DMS153 (cell line): Measurements from ENCODE around the gene GRIK4.
"Not testable (repeated sequence)": the region's sequence is repeated elsewhere in the genome, so short reads cannot be mapped to it uniquely, and the experiment has no call there.

Source experiments
- DNase-seq: peaks from one replicate; lab custom pipeline; 2025; lab: John Stamatoyannopoulos, UW

GRIK4 gene

DNA sequence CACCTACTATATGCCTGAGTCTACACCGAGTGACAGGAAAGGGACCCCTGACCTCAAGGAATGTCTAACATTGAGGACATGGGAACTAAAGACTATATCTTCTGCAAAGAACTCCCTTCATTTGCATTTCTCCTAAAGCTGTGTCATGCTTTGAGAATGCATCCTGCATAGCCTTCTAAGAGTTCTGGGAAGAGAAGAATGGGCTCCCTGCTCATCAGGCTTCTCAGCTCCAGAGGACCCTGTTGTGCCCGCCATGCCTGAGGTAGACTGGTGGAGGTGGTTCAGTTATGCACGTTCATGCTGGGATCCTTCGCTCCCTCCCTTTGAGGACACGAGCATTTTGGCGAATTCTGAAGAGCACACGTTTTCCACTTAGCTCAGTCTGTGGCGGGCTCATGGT lies 63.3 kb downstream of the GRIK4 start:
- no peak for DNase-seq

DNA sequence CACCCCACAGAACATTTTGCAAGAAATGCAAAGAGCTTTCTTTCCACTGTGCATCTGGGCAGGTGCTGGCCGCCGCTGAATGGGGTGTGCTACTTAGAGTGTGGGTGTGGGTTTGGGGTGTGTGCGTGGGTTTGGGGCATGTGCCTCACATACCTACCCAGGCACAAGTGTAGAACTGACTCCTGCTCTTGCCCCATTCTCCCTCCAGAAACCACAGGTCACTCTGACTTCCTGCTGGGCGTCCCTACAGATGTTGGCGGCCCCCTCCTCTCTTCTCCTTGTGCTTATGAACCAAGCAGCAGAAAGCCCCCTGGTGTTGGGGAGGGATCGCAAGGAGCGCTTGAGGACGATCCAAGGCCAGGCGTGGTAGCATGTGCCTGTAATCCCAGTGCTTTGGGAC lies 63.9 kb downstream of the GRIK4 start:
- DNase-seq: no peak

DNA sequence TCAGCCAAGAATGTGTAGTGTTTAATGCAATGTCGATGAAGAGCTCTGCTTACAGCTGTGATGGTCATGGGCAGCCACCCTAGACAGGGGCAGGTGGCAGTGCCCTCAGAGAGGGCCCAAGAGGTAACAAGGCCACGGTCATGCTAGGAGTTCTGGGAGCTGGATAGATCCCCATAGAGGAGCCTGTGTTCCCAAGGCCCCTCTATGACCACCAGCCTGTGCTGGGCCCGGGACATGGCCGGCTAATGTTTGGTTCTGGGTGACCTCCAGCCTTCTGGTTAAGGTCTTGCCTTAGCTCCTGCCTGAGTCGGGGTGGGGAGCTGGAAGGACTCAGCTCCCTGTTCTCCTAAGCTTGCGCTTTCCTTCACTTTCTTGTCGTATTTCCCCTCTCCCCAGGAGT lies 65.1 kb downstream of the GRIK4 start:
- no peak for DNase-seq

DNA sequence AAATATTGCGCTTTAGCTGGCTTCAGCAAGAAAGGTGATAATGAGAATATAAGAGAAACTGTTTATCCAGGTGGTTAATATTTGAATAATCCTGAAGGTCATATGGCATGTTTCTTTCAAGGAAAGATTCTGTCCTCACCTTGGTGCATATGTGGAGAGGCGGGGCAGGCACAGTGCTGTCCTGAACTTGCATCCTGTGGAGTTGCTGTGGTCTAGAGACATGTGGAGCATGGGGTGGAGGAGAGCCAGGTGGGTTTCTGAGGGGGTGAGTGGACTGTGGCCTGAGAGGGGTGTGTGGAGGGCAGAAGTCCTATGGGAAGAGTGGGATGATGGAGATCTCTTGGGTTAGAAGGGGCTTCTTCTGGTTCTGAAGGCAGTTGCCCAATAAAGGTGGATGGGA lies 65.5 kb downstream of the GRIK4 start:
- no peak for DNase-seq

DNA sequence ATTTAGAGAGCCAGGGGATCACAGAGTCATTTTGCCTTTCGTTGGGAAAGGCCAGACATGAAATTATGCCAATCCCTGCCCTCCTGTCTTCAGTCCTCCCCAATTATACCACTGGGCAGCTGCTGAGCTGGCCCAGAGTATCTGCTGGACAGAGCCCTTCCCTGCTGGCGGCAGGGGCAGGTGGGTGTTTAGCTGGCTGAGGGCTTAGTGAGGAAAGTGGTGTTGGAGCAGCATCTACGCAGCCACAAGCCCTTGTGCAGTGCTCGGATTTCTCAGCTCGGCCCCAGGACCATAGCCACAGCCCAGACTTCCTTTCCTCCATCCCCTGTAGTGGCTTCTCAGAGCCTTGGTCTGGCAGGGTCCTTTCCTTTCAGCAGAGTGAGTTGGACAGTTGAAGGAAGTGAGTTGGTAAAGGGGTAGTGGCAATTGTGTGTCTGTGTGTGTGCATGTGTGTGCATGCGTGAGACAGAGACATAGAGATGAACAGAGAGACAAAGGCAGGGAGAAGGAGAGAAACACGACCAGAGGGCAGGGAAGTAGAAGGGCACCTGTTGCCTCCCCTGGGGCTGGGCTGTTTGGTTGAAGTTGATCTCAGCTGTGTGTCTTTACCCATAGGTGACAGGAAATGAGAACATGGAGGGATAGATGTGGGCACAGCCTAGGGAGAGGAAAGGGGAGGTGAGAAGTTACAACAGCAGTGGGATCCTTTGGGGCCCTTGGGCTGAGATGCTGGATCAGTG lies 66.2 kb downstream of the GRIK4 start:
- DNase-seq: no peak

DNA sequence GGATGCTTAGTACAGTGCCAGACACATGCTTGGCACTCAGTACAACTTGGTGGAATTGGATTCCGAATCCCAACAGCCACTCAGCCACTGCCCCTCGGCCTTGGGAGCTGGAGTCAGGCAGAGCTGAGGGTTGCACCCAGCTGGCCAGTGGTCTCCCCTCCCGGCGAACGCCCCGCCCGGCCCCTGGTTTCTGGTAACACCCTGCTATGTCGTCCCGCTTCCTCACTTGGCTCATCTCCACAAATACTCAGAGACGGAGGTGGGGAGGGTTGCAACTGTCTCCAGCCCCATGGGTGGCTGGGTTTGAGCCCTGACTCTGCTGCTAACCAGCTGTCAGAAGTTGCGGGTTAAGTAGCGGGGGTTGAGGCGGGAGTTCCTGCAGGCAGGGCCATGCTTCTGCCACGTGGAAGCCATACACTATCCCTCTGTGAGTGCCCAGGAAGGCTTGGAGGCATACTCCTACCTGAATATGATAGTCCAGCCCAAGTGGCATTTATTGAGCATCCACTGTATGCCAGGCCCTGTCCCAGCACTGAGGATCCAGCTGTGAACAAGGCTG lies 67.1 kb downstream of the GRIK4 start:
- DNase-seq: no peak

DNA sequence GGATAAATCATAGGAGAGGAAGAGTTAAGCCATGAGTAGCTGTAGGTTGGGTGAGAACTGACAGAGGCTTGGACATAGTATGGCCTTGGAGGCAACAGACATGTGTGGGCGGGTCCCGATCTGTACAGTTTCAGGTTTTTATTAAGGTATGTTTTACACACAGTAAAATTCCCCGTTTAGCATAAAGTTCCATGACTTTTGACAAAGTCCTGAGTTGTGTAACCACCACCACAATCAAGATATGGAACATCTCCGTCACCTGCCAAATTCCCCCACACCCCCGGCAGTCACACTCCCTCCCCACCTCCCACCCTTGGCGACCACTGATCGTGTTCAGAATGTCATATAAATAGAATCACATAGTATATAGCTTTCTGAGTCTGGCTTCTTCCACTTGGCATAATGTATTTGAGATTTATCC lies 68.1 kb downstream of the GRIK4 start:
- DNase-seq: no peak

DNA sequence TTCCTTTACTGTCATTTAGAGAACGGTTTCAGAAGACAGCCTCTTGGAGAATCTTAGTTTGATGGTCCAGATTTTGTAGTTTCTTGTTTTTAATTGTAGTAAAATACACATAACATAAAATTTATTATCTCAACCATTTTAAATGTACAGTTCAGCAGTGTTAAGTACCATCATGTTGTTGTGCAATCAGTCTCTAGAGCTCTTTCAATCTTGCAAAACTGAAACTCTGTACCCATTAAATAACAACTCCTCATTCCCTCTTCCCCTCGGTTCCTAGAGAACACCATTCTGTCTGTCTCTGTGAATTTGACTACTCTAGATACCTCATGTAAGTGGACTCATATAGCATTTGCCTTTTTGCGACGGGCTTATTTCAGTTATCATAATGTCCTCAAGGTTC lies 69.8 kb downstream of the GRIK4 start:
- no peak for DNase-seq

DNA sequence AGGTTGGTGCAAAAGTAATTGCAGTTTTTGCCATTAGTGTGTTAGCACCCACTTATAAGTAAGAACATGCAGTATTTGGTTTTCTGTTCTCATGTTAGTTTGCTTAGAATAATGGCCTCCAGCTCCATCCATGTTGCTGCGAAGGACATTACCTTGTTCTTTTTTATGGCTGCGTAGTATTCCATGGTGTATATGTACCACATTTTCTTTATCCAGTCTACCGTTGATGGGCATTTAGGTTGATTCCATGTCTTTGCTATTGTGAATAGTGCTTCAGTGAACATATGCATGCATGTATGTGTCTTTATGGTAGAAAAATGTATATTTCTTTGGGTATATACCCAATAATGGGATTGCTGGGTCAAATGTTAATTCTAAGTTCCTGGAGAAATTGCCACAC lies 71.0 kb downstream of the GRIK4 start:
- not testable (repeated sequence) for DNase-seq

DNA sequence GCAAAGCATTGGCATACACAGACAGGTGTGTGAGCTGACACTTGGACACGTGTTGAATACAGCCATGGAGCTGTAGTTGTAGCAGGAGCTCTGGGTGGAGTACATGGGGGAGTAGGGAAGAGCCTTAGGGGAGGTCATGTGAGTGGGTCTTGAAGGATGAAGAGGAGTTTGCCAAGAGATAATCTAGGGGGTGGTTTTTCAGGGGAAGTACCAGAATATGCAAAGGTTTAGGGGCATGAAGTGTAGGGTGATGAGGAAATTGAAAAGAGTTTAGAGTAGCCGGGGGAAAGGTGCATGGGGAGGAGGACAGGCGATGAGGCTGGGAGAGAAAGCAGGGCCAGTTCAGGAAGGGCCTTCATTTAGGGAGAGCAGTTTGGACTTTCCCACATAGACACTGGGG lies 74.5 kb downstream of the GRIK4 start:
- no peak for DNase-seq

DNA sequence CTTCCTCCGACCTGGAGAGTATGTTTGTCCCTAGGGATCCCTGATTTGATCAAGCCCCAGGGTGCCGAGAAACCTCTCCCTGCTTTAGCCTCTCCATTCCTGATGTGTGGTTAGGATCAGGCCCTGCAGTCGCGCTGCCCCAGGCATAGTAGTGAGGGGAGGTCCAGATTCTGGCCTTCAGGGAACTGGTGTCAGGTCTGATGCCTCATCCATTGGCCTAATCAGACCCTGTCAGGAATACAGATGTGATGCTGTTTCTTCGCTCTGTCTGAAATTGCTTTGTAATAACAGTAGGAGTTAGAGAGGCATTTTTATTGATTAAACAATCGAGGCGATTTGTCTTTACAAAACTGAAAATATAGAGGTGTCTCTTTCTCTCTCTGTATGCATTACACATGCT lies 75.2 kb downstream of the GRIK4 start:
- no peak for DNase-seq

DNA sequence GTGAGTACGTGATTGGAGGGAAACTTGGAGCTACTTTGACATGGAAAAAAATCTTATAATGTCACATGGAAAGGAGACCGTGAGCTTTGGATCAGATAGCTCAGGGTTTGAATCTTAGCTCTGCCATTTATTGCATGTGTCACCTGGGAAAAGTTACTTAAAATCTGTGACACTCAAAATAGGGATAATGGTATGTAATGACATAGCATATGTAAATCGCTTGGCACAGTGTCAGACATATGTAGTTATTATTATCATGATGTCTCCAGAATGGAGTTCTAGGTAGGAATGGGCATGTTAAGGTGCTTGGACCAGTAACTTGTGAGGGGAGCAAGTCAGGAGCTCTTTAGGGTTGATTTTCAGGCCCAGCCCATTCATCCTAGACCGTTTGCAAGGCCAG lies 75.8 kb downstream of the GRIK4 start:
- DNase-seq: no peak

DNA sequence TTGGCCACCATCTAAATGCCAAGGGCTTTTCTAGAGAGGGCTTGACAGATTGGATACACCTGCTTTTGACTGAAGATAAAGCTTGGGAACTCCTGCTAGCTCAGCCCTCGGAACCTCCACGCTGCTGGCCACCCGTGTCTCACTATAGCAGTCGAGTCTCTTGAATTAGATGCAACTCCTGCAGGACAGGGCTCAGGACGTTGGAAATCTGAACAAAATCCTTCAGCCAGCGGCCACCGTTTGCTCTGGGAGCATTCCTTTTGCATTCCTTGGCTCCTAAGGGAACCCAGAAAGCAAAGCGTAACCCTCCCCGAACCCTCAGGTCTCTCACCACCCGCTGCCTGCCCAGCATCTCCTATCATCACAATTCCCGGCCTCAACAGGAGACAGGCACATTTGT lies 77.8 kb downstream of the GRIK4 start:
- no peak for DNase-seq

DNA sequence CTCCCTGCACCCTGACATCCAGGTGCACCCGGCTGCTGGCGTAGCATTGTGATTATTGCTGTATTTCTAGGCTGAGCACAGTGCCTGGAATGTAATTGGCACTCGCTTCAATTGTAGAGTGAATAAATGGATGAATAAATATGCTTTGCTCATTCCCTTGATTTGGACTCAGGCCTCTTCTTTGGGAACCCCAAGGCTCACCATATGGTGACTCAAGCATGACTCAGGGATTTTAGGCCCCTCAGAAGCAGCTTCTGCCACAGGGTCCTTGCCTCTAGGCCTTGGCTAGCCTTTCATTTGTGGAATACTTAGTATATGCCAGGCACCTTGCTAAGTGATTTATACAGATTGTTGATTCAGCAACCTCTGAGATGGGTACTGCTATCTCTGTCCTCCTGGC lies 78.9 kb downstream of the GRIK4 start:
- DNase-seq: no peak

DNA sequence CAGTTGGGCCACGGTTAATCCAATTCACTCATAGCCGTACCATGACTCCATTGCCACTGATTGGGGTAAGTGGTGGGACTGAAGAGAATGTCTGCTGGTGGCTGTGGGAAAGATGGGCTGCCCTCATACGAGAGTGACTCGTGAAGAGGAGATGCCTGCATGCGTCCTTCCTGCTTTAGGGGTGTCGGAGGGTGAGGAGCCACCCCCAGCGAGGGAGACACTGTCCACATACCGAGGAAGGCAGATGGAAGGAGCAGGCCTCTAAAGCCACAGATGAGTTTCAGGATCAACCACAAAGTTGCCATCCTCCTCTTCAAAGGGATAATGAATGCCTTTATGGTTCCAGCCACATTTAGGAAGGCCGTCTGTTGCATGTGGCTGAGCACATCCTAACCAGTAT lies 83.2 kb downstream of the GRIK4 start:
- DNase-seq: no peak

DNA sequence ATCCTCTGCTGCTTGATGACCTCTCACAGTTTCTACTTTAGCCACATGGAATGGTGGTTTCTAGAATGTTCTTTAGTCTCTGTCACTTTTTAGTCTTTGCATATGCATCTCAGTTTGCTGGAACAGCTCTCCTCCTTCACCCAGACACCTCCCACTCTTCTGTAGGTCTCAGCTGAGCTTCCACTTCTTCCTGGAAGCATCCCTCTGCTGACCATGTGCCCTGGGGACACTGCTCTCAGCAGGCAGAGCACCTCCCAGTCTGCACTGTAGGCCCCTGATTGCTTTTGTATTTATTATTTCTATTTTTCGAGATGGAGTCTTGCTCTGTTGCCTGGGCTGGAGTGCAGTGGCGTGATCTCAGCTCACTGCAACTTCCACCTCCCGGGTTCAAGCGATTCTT lies 84.0 kb downstream of the GRIK4 start:
- no peak for DNase-seq

DNA sequence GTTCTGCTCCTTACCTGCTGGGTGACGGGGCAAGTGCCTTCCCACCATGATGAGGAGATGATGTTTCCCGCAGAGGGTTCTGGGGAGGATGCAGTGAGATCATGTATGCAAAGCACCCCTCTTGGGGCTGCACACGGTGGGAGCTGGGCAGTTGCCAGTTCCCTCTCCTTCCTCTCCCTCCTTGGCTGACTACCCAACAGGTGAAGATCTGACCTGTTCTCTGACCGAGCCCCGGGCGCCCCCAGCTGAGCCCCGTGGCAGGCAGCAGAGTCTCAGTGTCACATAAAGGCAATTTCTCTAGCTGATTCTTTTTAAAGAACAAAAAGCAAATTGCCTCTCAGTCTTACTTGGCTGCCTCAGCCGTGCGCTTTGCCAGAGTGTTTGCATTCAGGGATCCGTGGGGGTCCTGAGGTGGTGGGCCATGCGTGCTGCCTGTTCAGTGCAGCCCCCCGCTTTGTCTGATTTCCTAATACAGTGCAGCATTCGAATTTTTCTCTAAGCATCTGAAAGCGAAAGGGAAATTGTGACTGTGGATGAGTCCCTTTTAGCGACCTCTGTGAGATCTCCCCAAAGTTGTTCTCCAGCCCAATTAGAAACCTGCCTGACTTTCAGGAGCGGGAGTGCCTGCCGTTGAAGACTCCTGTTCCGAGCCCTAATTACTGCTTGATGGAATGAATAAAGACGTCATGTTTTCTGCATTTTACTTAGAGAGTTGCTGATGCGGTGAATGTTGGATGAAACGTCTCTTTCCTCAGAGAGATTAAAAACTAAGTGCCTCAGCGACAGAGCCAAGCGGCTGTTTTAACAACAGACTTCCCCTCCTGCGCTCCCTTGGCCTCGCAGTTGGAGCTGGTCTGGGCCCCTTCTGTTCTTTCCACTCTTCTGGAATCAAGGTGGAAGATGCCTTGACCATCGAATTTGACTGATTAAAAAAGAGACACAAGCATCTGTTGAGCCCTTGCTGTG lies 86.0 kb downstream of the GRIK4 start:
- DNase-seq: no peak

DNA sequence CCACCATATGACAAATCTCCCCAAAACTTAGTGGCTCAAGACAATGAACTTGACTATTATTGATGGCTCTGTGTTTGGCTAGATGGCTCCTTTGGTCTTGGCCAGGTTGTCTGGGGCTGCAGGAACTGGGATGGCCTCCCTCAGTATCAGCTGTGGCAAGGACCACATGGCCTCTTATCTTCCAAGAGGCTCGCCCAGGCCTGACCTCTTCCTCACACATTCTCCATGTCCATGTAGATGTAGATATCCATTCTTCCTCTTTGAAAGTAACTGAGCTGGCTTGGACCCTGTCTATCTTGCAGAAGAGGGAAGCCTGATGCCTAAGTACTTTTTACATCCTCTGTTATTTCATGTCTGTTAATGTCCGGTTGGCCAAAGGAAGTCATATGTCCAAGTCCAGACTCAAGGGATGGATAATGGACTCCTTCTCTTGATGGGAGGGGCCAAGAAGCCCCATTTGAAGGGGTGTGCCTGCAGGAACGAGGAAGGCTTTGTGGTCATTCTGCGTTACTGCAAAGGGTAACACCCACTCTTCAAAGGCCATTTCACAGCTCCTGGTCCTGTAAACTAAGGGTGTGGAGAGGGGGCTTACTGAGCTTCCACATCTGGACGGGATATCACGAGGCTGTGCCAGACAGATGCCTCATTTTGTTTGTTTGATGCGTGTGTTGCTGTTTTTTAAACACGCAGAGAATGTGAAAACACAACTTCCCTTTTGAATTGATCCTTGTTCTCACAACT lies 87.1 kb downstream of the GRIK4 start:
- no peak for DNase-seq

DNA sequence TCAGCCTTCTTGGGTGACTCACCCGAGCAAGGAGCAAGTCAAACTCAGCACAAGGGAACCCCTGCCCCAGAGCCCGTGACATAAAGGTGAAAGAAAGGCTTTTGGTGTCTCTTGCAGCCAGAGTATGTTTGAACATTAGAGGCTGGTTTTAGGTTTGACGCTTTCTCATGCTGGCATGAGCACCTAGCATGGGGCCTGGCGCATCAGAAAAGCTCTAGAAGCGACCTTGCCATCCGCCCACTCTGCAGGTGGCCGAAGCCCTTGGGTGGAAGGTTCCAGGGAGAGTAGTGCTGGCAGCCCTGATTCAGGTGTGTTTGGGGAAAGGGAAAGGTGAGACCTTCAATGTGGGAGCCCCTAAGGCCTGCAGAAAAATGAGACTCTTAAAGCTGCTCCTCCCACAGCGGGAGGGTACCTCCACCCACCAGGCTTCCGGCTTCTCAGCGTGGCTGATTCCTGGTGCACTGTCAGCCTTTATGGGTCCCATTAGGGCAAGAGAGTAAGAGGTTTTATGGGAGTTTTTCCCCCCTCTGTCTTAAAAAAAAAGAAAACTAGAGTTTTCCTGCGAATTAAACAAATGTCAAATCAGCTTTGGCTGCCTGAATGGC lies 88.4 kb downstream of the GRIK4 start:
- DNase-seq: no peak

DNA sequence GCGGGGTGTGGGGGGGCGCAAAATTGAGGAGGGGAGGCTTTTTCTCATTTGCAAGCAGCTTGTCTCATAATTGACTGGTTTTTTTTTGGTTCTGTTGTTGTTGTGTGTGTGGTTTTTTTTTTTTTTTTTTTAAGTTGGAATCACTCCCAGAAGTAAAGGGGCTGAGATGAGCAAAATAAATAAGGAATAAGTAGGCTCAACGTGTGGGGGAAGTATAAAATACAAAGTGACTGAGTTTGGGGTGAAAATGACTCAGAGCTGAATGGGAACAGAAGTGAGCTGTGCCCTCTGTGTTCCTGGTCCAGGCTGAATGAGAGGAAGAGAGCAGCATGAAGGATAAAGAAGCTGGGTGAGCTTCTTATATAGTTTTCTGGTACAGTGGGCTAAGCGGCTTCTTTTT lies 90.0 kb downstream of the GRIK4 start:
- no peak for DNase-seq

DNA sequence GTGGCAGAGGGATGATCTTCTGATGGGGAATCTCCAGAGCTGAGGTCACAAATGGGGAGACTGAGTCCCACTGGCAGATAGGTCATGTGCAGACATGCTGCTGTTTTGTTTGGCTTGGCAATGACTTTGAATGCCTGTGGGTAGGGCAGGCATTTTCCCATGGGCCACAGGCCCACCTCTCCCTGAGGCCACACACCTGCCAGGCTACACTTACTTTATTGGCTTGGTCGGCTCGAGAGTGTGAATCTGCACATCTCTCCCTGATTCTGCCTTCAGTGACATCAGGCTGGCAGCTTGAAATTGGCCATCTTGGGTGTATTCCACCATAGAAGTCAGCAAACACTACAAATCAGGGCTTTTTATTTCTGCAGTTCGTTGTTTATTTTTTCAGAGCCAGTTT lies 91.5 kb downstream of the GRIK4 start:
- DNase-seq: no peak

DNA sequence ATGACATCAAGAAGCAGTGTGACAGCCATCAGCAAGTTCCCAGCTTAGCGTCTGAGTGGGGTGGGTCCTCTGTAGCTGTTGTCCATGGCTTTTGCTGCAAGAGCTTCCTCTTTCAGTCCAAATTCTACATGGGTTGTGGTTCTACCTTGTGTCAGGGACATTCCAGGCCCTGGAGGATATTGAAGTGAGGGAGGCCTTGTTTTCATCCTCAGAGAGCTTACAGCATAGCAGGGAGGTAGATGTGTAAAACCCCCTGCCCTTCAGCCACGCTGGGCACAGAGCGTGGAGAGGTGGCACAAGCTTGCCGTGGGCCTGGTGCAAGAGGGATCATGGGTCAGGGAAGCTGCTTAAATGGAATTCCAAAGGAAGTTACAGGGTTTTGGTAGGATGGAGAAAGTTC lies 93.9 kb downstream of the GRIK4 start:
- no peak for DNase-seq
